GM12878 (cell line): ENCODE data around the gene TMUB2.

Experiments
- CHD1 ChIP-seq: IDR thresholded peaks from 2 replicates; pipeline ENCODE4 v1.6.1; 2012; ENCODE audit warnings: low read depth, low read length, improper control_type of control experiment
- JUND ChIP-seq: IDR thresholded peaks from 2 replicates; pipeline ENCODE4 v1.6.1; 2012; ENCODE audit warnings: low read depth, mild to moderate bottlenecking, low read length, improper control_type of control experiment, moderate library complexity
- POLR2AphosphoS5 ChIP-seq: IDR thresholded peaks from 2 replicates; pipeline ENCODE4 v1.6.1; 2011; ENCODE audit warnings: mild to moderate bottlenecking, low read length, inconsistent platforms
- TF ChIP-seq, protein P1 (sequence below), 3 experiments: IDR thresholded peaks in 2 of 3; conservative IDR thresholded peaks in 1 of 3; 2 replicates each; pipeline ENCODE4 v1.5.1; 2011; ENCODE audit warnings: low read depth in 3 of 3, low read length in 3 of 3, mild to moderate bottlenecking in 3 of 3, control low read depth in 2 of 3, moderate library complexity in 2 of 3, inconsistent platforms in 1 of 3, mixed read lengths in 1 of 3; ENCODE audit not compliant: control insufficient read depth in 2 of 3, insufficient read depth in 1 of 3; ENCODE audit errors: extremely low read depth in 1 of 3
- TF ChIP-seq, protein P2 (sequence below): IDR thresholded peaks from 2 replicates; pipeline ENCODE4 v1.6.1; 2012; ENCODE audit warnings: low read depth, low read length, improper control_type of control experiment

DNA sequence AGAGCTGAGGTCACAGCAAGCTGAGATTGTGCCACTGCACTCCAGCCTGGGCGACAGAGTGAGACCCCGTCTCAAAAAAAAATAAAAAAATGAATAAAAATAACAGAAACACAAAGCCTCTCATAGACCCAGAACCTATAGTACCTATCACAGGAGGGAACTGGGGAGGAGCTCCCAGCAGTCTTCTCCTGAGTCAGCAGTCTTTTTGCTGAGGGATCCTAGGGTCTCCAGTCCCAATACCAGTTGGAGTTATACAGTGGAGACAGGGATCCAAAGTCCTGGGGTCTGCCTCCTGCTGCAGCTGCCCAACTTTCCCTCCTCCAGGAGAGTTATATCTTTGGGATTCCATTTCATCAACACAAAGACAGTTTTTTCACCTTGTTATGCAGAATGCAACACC lies 3.7 kb upstream of the TMUB2 start:
- no peak for TF ChIP-seq JUND
- no peak for TF ChIP-seq POLR2AphosphoS5
- TF ChIP-seq, protein P1, sequence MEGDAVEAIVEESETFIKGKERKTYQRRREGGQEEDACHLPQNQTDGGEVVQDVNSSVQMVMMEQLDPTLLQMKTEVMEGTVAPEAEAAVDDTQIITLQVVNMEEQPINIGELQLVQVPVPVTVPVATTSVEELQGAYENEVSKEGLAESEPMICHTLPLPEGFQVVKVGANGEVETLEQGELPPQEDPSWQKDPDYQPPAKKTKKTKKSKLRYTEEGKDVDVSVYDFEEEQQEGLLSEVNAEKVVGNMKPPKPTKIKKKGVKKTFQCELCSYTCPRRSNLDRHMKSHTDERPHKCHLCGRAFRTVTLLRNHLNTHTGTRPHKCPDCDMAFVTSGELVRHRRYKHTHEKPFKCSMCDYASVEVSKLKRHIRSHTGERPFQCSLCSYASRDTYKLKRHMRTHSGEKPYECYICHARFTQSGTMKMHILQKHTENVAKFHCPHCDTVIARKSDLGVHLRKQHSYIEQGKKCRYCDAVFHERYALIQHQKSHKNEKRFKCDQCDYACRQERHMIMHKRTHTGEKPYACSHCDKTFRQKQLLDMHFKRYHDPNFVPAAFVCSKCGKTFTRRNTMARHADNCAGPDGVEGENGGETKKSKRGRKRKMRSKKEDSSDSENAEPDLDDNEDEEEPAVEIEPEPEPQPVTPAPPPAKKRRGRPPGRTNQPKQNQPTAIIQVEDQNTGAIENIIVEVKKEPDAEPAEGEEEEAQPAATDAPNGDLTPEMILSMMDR (IDR thresholded peaks at IDR 0.05 in 2 of 3, conservative IDR thresholded peaks at IDR 0.05 in 1 of 3; ENCODE audit: control insufficient read depth in 2 of 3, extremely low read depth in 1 of 3, insufficient read depth in 1 of 3, low read depth in 3 of 3, low read length in 3 of 3): no peak
- TF ChIP-seq, protein P2, sequence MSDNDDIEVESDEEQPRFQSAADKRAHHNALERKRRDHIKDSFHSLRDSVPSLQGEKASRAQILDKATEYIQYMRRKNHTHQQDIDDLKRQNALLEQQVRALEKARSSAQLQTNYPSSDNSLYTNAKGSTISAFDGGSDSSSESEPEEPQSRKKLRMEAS: no peak
- TF ChIP-seq CHD1: no peak
